ENCODE data around the gene PARP4. TPM values are rescaled to one million over a fixed set of nuclear protein-coding genes. Genes with fewer than 3 reads are reported as not detected.

Gene PARP4
- total RNA-seq, 1 donor from 2014 or later = 31.5 TPM

- Mint-ChIP-seq H3K4me1 (ENCODE audit: unreplicated experiment) (no peaks in the 10 kb centered on the region), H3K36me3 (ENCODE audit: unreplicated experiment) (no peaks in the 10 kb centered on the region), H3K4me3 (ENCODE audit: unreplicated experiment) (no peak overlapping the region), H3K27me3 (ENCODE audit: unreplicated experiment) (peaks cover 36% of the 10 kb centered on the region), H3K9me3 (ENCODE audit: unreplicated experiment) (no peaks in the 10 kb centered on the region), H3K27ac (ENCODE audit: unreplicated experiment) (no peak overlapping the region)
- no peak for DNase-seq (ENCODE audit: extremely low spot score, unreplicated experiment)
- TF ChIP-seq, protein P1, sequence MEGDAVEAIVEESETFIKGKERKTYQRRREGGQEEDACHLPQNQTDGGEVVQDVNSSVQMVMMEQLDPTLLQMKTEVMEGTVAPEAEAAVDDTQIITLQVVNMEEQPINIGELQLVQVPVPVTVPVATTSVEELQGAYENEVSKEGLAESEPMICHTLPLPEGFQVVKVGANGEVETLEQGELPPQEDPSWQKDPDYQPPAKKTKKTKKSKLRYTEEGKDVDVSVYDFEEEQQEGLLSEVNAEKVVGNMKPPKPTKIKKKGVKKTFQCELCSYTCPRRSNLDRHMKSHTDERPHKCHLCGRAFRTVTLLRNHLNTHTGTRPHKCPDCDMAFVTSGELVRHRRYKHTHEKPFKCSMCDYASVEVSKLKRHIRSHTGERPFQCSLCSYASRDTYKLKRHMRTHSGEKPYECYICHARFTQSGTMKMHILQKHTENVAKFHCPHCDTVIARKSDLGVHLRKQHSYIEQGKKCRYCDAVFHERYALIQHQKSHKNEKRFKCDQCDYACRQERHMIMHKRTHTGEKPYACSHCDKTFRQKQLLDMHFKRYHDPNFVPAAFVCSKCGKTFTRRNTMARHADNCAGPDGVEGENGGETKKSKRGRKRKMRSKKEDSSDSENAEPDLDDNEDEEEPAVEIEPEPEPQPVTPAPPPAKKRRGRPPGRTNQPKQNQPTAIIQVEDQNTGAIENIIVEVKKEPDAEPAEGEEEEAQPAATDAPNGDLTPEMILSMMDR (IDR thresholded peaks at IDR 0.05) = no peak
Observed at GRCh38 chr13:24527266-24527775, 14.7 kb upstream of the PARP4 start.

GRCh38 chr13:24520733-24521132 lies 8.2 kb upstream of the PARP4 start:
- Mint-ChIP-seq H3K27me3 (ENCODE audit: unreplicated experiment) (peaks cover 2% of the 10 kb centered on the region), H3K9me3 (ENCODE audit: unreplicated experiment) (no peaks in the 10 kb centered on the region), H3K27ac (ENCODE audit: unreplicated experiment) (no peak overlapping the region), H3K4me1 (ENCODE audit: unreplicated experiment) (no peaks in the 10 kb centered on the region), H3K36me3 (ENCODE audit: unreplicated experiment) (no peaks in the 10 kb centered on the region), H3K4me3 (ENCODE audit: unreplicated experiment) (no peak overlapping the region)
- TF ChIP-seq, protein P1 (IDR thresholded peaks at IDR 0.05) = no peak
- DNase-seq (ENCODE audit: extremely low spot score, unreplicated experiment) = no peak

- no peaks in the 10 kb centered on the region for H3K9me3 Mint-ChIP-seq (ENCODE audit: unreplicated experiment)
- no peak overlapping the region for H3K4me3 Mint-ChIP-seq (ENCODE audit: unreplicated experiment)
- peaks cover 8% of the 10 kb centered on the region for H3K4me1 Mint-ChIP-seq (ENCODE audit: unreplicated experiment)
- no peaks in the 10 kb centered on the region for H3K36me3 Mint-ChIP-seq (ENCODE audit: unreplicated experiment)
- no peak overlapping the region for H3K27ac Mint-ChIP-seq (ENCODE audit: unreplicated experiment)
- no peak for DNase-seq (ENCODE audit: extremely low spot score, unreplicated experiment)
- peaks cover 3% of the 10 kb centered on the region for H3K27me3 Mint-ChIP-seq (ENCODE audit: unreplicated experiment)
- TF ChIP-seq, protein P1 (IDR thresholded peaks at IDR 0.05) = no peak
Observed at GRCh38 chr13:24516919-24517318, 4.3 kb upstream of the PARP4 start.

- peaks cover 19% of the 10 kb centered on the region for H3K4me1 Mint-ChIP-seq (ENCODE audit: unreplicated experiment)
- H3K9me3 Mint-ChIP-seq (ENCODE audit: unreplicated experiment) = no peaks in the 10 kb centered on the region
- peak overlapping the region; percentile 97 for H3K27ac Mint-ChIP-seq (ENCODE audit: unreplicated experiment)
Observed at GRCh38 chr13:24512908-24513213, 283 bp upstream of the PARP4 start.

GRCh38 chr13:24511816-24512196 lies 772 bp downstream of the PARP4 start:
- peaks cover 6% of the 10 kb centered on the region for H3K36me3 Mint-ChIP-seq (ENCODE audit: unreplicated experiment)
- TF ChIP-seq, protein P1 (IDR thresholded peaks at IDR 0.05) = no peak
- H3K4me1 Mint-ChIP-seq (ENCODE audit: unreplicated experiment) = peaks cover 19% of the 10 kb centered on the region
- no peak for DNase-seq (ENCODE audit: extremely low spot score, unreplicated experiment)
- H3K27me3 Mint-ChIP-seq (ENCODE audit: unreplicated experiment) = peaks cover 3% of the 10 kb centered on the region
- H3K27ac Mint-ChIP-seq (ENCODE audit: unreplicated experiment) = peak overlapping the region; percentile 97
- H3K9me3 Mint-ChIP-seq (ENCODE audit: unreplicated experiment) = no peaks in the 10 kb centered on the region
- peak overlapping the region; percentile 85 for H3K4me3 Mint-ChIP-seq (ENCODE audit: unreplicated experiment)

More at GRCh38 chr13:24512908-24513213, 283 bp upstream of the PARP4 start:
- no peak for DNase-seq (ENCODE audit: extremely low spot score, unreplicated experiment)
- TF ChIP-seq, protein P1 (IDR thresholded peaks at IDR 0.05) = no peak
- Mint-ChIP-seq H3K27me3 (ENCODE audit: unreplicated experiment) (peaks cover 3% of the 10 kb centered on the region), H3K4me3 (ENCODE audit: unreplicated experiment) (peak overlapping the region; percentile 85), H3K36me3 (ENCODE audit: unreplicated experiment) (peaks cover under 1% of the 10 kb centered on the region)

Measured in osteocyte (in vitro differentiated cells).